H9 (cell line): Measurements from ENCODE around the gene ADSS2. TPM values are rescaled to one million over a fixed set of nuclear protein-coding genes. Genes with fewer than 3 reads are reported as not detected.

ENCODE experiments used
- DNase-seq: peaks from one replicate; pipeline ENCODE4 v3.0.0-alpha.2; 2017
- H2AFZ ChIP-seq: one replicate; pipeline ENCODE4 v1.6.1; 2013; ENCODE audit warnings: mild to moderate bottlenecking, low read length, control low read depth, moderate library complexity
- H2AK5ac ChIP-seq: 2 replicates; pipeline ENCODE4 v1.6.1; 2013; ENCODE audit warnings: low read length, control low read depth, mixed read lengths; ENCODE audit not compliant: insufficient read length
- H2BK120ac ChIP-seq: one replicate; pipeline ENCODE4 v1.6.1; 2013; ENCODE audit warnings: low read depth, mild to moderate bottlenecking, low read length, control low read depth, inconsistent platforms; ENCODE audit not compliant: poor library complexity, severe bottlenecking
- H2BK12ac ChIP-seq: 2 replicates; pipeline ENCODE4 v1.6.1; 2013; ENCODE audit warnings: low read length, control low read depth, mixed read lengths, low read depth; ENCODE audit not compliant: insufficient read length
- H2BK15ac ChIP-seq: 2 replicates; pipeline ENCODE4 v1.6.1; 2013; ENCODE audit warnings: low read depth, low read length, control low read depth
- H2BK20ac ChIP-seq: one replicate; pipeline ENCODE4 v1.6.1; 2013; ENCODE audit warnings: low read depth, mild to moderate bottlenecking, low read length, control low read depth, inconsistent platforms; ENCODE audit not compliant: poor library complexity, severe bottlenecking
- H2BK5ac ChIP-seq: 2 replicates; pipeline ENCODE4 v1.6.1; 2013; ENCODE audit warnings: low read length, control low read depth, mixed read lengths; ENCODE audit not compliant: insufficient read length
- H3K14ac ChIP-seq: 2 replicates; pipeline ENCODE4 v1.6.1; 2013; ENCODE audit warnings: low read length, control low read depth; ENCODE audit not compliant: insufficient read depth
- H3K18ac ChIP-seq: 2 replicates; pipeline ENCODE4 v1.6.1; 2013; ENCODE audit warnings: low read depth, mild to moderate bottlenecking, mixed read lengths, low read length, control low read depth; ENCODE audit not compliant: insufficient read length
- H3K23ac ChIP-seq: 2 replicates; pipeline ENCODE4 v1.6.1; 2013; ENCODE audit warnings: low read length, control low read depth, mixed read lengths, low read depth; ENCODE audit not compliant: insufficient read length
- H3K23me2 ChIP-seq: 2 replicates; pipeline ENCODE4 v1.6.1; 2013; ENCODE audit warnings: low read depth, mild to moderate bottlenecking, mixed read lengths, low read length, control low read depth; ENCODE audit not compliant: insufficient read length, poor library complexity, severe bottlenecking
- H3K27ac ChIP-seq: 2 replicates; pipeline ENCODE4 v1.5.1; 2013; ENCODE audit warnings: low read length, control low read depth, mixed read lengths, low read depth; ENCODE audit not compliant: insufficient read length
- H3K27me3 ChIP-seq: 2 replicates; pipeline ENCODE4 v1.6.1; 2013; ENCODE audit warnings: low read length, control low read depth, inconsistent platforms; ENCODE audit not compliant: insufficient read depth
- H3K4ac ChIP-seq: 2 replicates; pipeline ENCODE4 v1.6.1; 2013; ENCODE audit warnings: low read depth, mild to moderate bottlenecking, control low read depth, inconsistent platforms, low read length, moderate library complexity
- H3K4me1 ChIP-seq: 2 replicates; pipeline ENCODE4 v1.6.1; 2013; ENCODE audit warnings: low read length, control low read depth, inconsistent platforms; ENCODE audit not compliant: insufficient read depth
- H3K4me2 ChIP-seq: 2 replicates; pipeline ENCODE4 v1.6.1; 2013; ENCODE audit warnings: low read length, control low read depth, mixed read lengths; ENCODE audit not compliant: insufficient read length, insufficient read depth
- H3K56ac ChIP-seq: 2 replicates; pipeline ENCODE4 v1.6.1; 2013; ENCODE audit warnings: low read depth, mild to moderate bottlenecking, mixed read lengths, low read length, control low read depth; ENCODE audit not compliant: insufficient read length
- H3K79me1 ChIP-seq: 2 replicates; pipeline ENCODE4 v1.6.1; 2013; ENCODE audit warnings: low read depth, mild to moderate bottlenecking, moderate library complexity, low read length, control low read depth, inconsistent platforms; ENCODE audit not compliant: insufficient read depth, poor library complexity, severe bottlenecking
- H3K79me2 ChIP-seq: 2 replicates; pipeline ENCODE4 v1.6.1; 2013; ENCODE audit warnings: low read length, control low read depth, inconsistent platforms; ENCODE audit not compliant: insufficient read depth
- H3K9ac ChIP-seq: 2 replicates; pipeline ENCODE4 v1.6.1; 2013; ENCODE audit warnings: low read length, control low read depth, mixed read lengths; ENCODE audit not compliant: insufficient read length; ENCODE audit errors: extremely low read depth
- H3K9me3 ChIP-seq: one replicate; pipeline ENCODE4 v1.6.1; 2013; ENCODE audit warnings: low read depth, low read length, inconsistent platforms; ENCODE audit not compliant: control insufficient read depth
- H3T11ph ChIP-seq: one replicate; pipeline ENCODE4 v1.6.1; 2013; ENCODE audit warnings: mild to moderate bottlenecking, low read length, control low read depth, inconsistent platforms
- H4K20me1 ChIP-seq: one replicate; pipeline ENCODE4 v1.6.1; 2013; ENCODE audit not compliant: control insufficient read depth, insufficient read length, insufficient read depth
- H4K5ac ChIP-seq: 2 replicates; pipeline ENCODE4 v1.6.1; 2013; ENCODE audit warnings: low read depth, mild to moderate bottlenecking, mixed read lengths, low read length, control low read depth; ENCODE audit not compliant: insufficient read length
- H4K8ac ChIP-seq: replicated peaks from 2 replicates; pipeline ENCODE4 v1.6.1; 2013; ENCODE audit warnings: low read length, control low read depth, mixed read lengths, low read depth; ENCODE audit not compliant: insufficient read length
- H4K91ac ChIP-seq: 2 replicates; pipeline ENCODE4 v1.6.1; 2013; ENCODE audit warnings: low read depth, mild to moderate bottlenecking, moderate library complexity, mixed read lengths, low read length, control low read depth; ENCODE audit not compliant: insufficient read length
- H3K27ac Mint-ChIP-seq, 3 experiments: 2 replicates in 2 of 3; 3 replicates in 1 of 3; pipeline ENCODE4 v1.8.0; 2020 to 2021; ENCODE audit warnings: mixed read lengths in 3 of 3, mild to moderate bottlenecking in 1 of 3, moderate library complexity in 1 of 3
- H3K27me3 Mint-ChIP-seq: 2 replicates; pipeline ENCODE4 v1.8.0; 2021; ENCODE audit warnings: low read depth, mild to moderate bottlenecking, moderate library complexity, mixed read lengths
- H3K36me3 Mint-ChIP-seq, 3 experiments: 2 replicates in 2 of 3; 3 replicates in 1 of 3; pipeline ENCODE4 v1.8.0; 2020 to 2021; ENCODE audit warnings: low read depth in 3 of 3, mixed read lengths in 3 of 3; ENCODE audit not compliant: insufficient read depth in 1 of 3
- H3K4me1 Mint-ChIP-seq, 2 experiments: 2 replicates each; pipeline ENCODE4 v1.8.0; 2020; ENCODE audit warnings: mixed read lengths in 2 of 2
- H3K4me3 Mint-ChIP-seq, 2 experiments: 2 replicates in 1 of 2; 3 replicates in 1 of 2; pipeline ENCODE4 v1.8.0; 2020 to 2021; ENCODE audit warnings: mild to moderate bottlenecking in 2 of 2, mixed read lengths in 2 of 2, moderate library complexity in 1 of 2
- H3K9me3 Mint-ChIP-seq, 2 experiments: 2 replicates in 1 of 2; 3 replicates in 1 of 2; pipeline ENCODE4 v1.8.0; 2020; ENCODE audit warnings: mild to moderate bottlenecking in 2 of 2, mixed read lengths in 2 of 2, moderate library complexity in 1 of 2
- total RNA-seq: library from RNA; stranded (reverse); gene quantifications from 2 replicates; pipeline ENCODE4 v1.2.1, GENCODE V29; 2021
- TF ChIP-seq, protein P1 (sequence below): fragments of 200-600 bp; sonication (generic); conservative IDR thresholded peaks from 3 replicates; pipeline ENCODE4 v1.8.0; 2021; ENCODE audit warnings: antibody characterized with exemption, mild to moderate bottlenecking

ADSS2 gene
- total RNA-seq, 1 experiment from 2014 or later = 65.4 TPM

- DNase-seq = no peak
- Histone ChIP-seq H4K5ac (no peak overlapping the region), H3K27me3 (no peaks in the 10 kb centered on the region), H3K4ac (no peak overlapping the region), H3K9ac (no peak overlapping the region), H3K4me1 (no peaks in the 10 kb centered on the region), H2BK12ac (no peak overlapping the region), H3K79me2 (no peaks in the 10 kb centered on the region), H3K14ac (no peak overlapping the region), H3K79me1 (peaks cover 3% of the 10 kb centered on the region), H3K9me3 (no peaks in the 10 kb centered on the region), H3T11ph (no peak overlapping the region), H2BK120ac (no peak overlapping the region), H3K27ac (no peak overlapping the region), H4K8ac (no peak overlapping the region), H2BK15ac (no peak overlapping the region), H4K91ac (no peak overlapping the region), H3K18ac (no peak overlapping the region), H3K23me2 (no peaks in the 10 kb centered on the region), H2AFZ (no peak overlapping the region), H3K56ac (no peak overlapping the region), H2BK20ac (no peak overlapping the region), H2AK5ac (no peak overlapping the region), H4K20me1 (no peaks in the 10 kb centered on the region), H3K23ac (no peak overlapping the region), H3K4me2 (no peak overlapping the region), H2BK5ac (no peak overlapping the region)
- Mint-ChIP-seq H3K4me1 (no peaks in the 10 kb centered on the region), H3K9me3 (no peaks in the 10 kb centered on the region), H3K27ac (no peak overlapping the region), H3K36me3 (peaks cover 16 to 38% (median 33%) of the 10 kb centered on the region in 3 experiments; a peak in 6 of 7 replicates), H3K27me3 (no peaks in the 10 kb centered on the region), H3K4me3 (no peak overlapping the region)
- TF ChIP-seq, protein P1, sequence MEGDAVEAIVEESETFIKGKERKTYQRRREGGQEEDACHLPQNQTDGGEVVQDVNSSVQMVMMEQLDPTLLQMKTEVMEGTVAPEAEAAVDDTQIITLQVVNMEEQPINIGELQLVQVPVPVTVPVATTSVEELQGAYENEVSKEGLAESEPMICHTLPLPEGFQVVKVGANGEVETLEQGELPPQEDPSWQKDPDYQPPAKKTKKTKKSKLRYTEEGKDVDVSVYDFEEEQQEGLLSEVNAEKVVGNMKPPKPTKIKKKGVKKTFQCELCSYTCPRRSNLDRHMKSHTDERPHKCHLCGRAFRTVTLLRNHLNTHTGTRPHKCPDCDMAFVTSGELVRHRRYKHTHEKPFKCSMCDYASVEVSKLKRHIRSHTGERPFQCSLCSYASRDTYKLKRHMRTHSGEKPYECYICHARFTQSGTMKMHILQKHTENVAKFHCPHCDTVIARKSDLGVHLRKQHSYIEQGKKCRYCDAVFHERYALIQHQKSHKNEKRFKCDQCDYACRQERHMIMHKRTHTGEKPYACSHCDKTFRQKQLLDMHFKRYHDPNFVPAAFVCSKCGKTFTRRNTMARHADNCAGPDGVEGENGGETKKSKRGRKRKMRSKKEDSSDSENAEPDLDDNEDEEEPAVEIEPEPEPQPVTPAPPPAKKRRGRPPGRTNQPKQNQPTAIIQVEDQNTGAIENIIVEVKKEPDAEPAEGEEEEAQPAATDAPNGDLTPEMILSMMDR = no peak
Measured at GRCh38 chr1:244431166-244431565, 20.5 kb downstream of the ADSS2 start.
